WTC11 (cell line): ENCODE measurements around the gene FAM228A. TPM values are rescaled to one million over a fixed set of nuclear protein-coding genes. Genes with fewer than 3 reads are reported as not detected.

Source experiments
- ATAC-seq: fragments of 200-7000 bp; cut with Tn5 transposase; 2 replicates; pipeline ENCODE4 v1.10.0; 2021; ENCODE audit warnings: mild to moderate bottlenecking, moderate library complexity
- CTCF ChIA-PET: fragments of 300-600 bp; sonication (Branson Sonifier 250); formaldehyde crosslinking; loops from one replicate; lab custom pipeline; 2021; ENCODE audit warnings: antibody characterized with exemption; lab: Charles Lee
- POLR2A ChIA-PET: fragments of 350-600 bp; sonication (Branson Sonifier 250); formaldehyde crosslinking; loops from one replicate; lab custom pipeline; 2021; ENCODE audit warnings: antibody characterized with exemption; lab: Charles Lee
- DNase-seq: peaks from one replicate; pipeline ENCODE4 v3.0.0; 2021; ENCODE audit warnings: low spot score
- H3K27ac Mint-ChIP-seq: 2 replicates; pipeline ENCODE4 v1.8.0; 2021; ENCODE audit warnings: mixed read lengths
- H3K27me3 Mint-ChIP-seq: 2 replicates; pipeline ENCODE4 v1.8.0; 2021; ENCODE audit warnings: low read depth, mild to moderate bottlenecking, moderate library complexity, mixed read lengths
- H3K36me3 Mint-ChIP-seq: 2 replicates; pipeline ENCODE4 v1.8.0; 2021; ENCODE audit warnings: mixed read lengths
- H3K4me1 Mint-ChIP-seq: 2 replicates; pipeline ENCODE4 v1.8.0; 2022; ENCODE audit warnings: mixed read lengths
- H3K4me3 Mint-ChIP-seq: 2 replicates; pipeline ENCODE4 v1.8.0; 2021; ENCODE audit warnings: mild to moderate bottlenecking, moderate library complexity, mixed read lengths
- H3K9me3 Mint-ChIP-seq: 2 replicates; pipeline ENCODE4 v1.8.0; 2021; ENCODE audit warnings: mixed read lengths
- ATF6 ChIP-seq: sonication (generic); formaldehyde crosslinking; IDR thresholded peaks from 2 replicates; pipeline ENCODE4 v1.8.1; 2023; ENCODE audit warnings: mild to moderate bottlenecking, missing genetic modification reagents
- E2F1 ChIP-seq: sonication (generic); formaldehyde crosslinking; IDR thresholded peaks from 2 replicates; pipeline ENCODE4 v1.8.0; 2022; ENCODE audit warnings: mild to moderate bottlenecking, missing genetic modification reagents
- ELF4 ChIP-seq: sonication (generic); formaldehyde crosslinking; IDR thresholded peaks from 2 replicates; pipeline ENCODE4 v1.8.1; 2022; ENCODE audit warnings: low read depth, mild to moderate bottlenecking, moderate library complexity, missing genetic modification reagents
- FOXP4 ChIP-seq: sonication (generic); formaldehyde crosslinking; IDR thresholded peaks from 2 replicates; pipeline ENCODE4 v1.8.0; 2022; ENCODE audit warnings: mild to moderate bottlenecking, missing genetic modification reagents
- HMGA2 ChIP-seq: fragments of 250-450 bp; sonication (Bioruptor Pico); IDR thresholded peaks from 2 replicates; pipeline ENCODE4 v1.4.0; 2021; ENCODE audit warnings: mild to moderate bottlenecking, moderate library complexity
- MLX ChIP-seq: sonication (generic); formaldehyde crosslinking; IDR thresholded peaks from 2 replicates; pipeline ENCODE4 v1.8.1; 2023; ENCODE audit warnings: mild to moderate bottlenecking, missing genetic modification reagents, moderate library complexity
- MYBL2 ChIP-seq: sonication (generic); formaldehyde crosslinking; IDR thresholded peaks from 2 replicates; pipeline ENCODE4 v1.8.1; 2023; ENCODE audit warnings: mild to moderate bottlenecking, moderate library complexity, missing genetic modification reagents
- NFE2L1 ChIP-seq: sonication (generic); formaldehyde crosslinking; IDR thresholded peaks from 2 replicates; pipeline ENCODE4 v1.8.1; 2023; ENCODE audit warnings: missing genetic modification reagents
- SMAD3 ChIP-seq: sonication (generic); formaldehyde crosslinking; IDR thresholded peaks from 2 replicates; pipeline ENCODE4 v1.8.0; 2022; ENCODE audit warnings: missing genetic modification reagents, mild to moderate bottlenecking, borderline replicate concordance
- TEAD4 ChIP-seq: sonication (generic); formaldehyde crosslinking; IDR thresholded peaks from 2 replicates; pipeline ENCODE4 v1.8.0; 2022; ENCODE audit warnings: mild to moderate bottlenecking, missing genetic modification reagents
- TP53 ChIP-seq: sonication (generic); formaldehyde crosslinking; IDR thresholded peaks from 2 replicates; pipeline ENCODE4 v1.8.1; 2023; ENCODE audit warnings: mild to moderate bottlenecking, missing genetic modification reagents
- ZBTB43 ChIP-seq: sonication (generic); formaldehyde crosslinking; IDR thresholded peaks from 2 replicates; pipeline ENCODE4 v1.8.1; 2023; ENCODE audit warnings: mild to moderate bottlenecking, missing genetic modification reagents
- ZNF138 ChIP-seq: sonication (generic); formaldehyde crosslinking; conservative IDR thresholded peaks from 2 replicates; pipeline ENCODE4 v1.8.1; 2022; ENCODE audit warnings: mild to moderate bottlenecking, moderate library complexity, missing genetic modification reagents
- ZNF263 ChIP-seq: sonication (generic); formaldehyde crosslinking; IDR thresholded peaks from 2 replicates; pipeline ENCODE4 v1.8.1; 2022; ENCODE audit warnings: low read depth, mild to moderate bottlenecking, moderate library complexity, missing genetic modification reagents
- ZNF281 ChIP-seq: sonication (generic); formaldehyde crosslinking; IDR thresholded peaks from 2 replicates; pipeline ENCODE4 v1.8.0; 2023; ENCODE audit warnings: mild to moderate bottlenecking, missing genetic modification reagents
- ZNF416 ChIP-seq: fragments of 250-450 bp; sonication (Bioruptor Pico); IDR thresholded peaks from 2 replicates; pipeline ENCODE4 v1.9.0; 2021; ENCODE audit warnings: mild to moderate bottlenecking, inconsistent platforms
- ZNF512 ChIP-seq: sonication (generic); formaldehyde crosslinking; IDR thresholded peaks from 2 replicates; pipeline ENCODE4 v1.8.1; 2022; ENCODE audit warnings: missing genetic modification reagents, borderline replicate concordance
- ZNF671 ChIP-seq: fragments of 250-450 bp; sonication (Bioruptor Pico); IDR thresholded peaks from 2 replicates; pipeline ENCODE4 v1.8.0; 2021; ENCODE audit warnings: mild to moderate bottlenecking
- ZSCAN18 ChIP-seq: fragments of 250-450 bp; sonication (Bioruptor Pico); IDR thresholded peaks from 2 replicates; pipeline ENCODE4 v2.1.2; 2022; ENCODE audit warnings: mild to moderate bottlenecking, moderate library complexity
- total RNA-seq: library from RNA; stranded (reverse); gene quantifications from 3 replicates; pipeline ENCODE4 v1.2.3, GENCODE V29; 2021

Gene FAM228A
- total RNA-seq, 1 experiment from 2014 or later: 0.09 TPM

GRCh38 chr2:24211408-24211807, 36.6 kb downstream of the FAM228A start (continued):
- TF ChIP-seq FOXP4 (CRISPR knock-in tag) (no peak), TP53 (no peak), HMGA2 (CRISPR knock-in tag) (no peak), ZNF263 (CRISPR knock-in tag) (no peak), ZNF138 (CRISPR knock-in tag) (no peak), NFE2L1 (CRISPR knock-in tag) (no peak)

- Mint-ChIP-seq H3K36me3 (no peaks in the 10 kb centered on the region), H3K27me3 (no peaks in the 10 kb centered on the region), H3K27ac (no peak overlapping the region), H3K4me1 (no peaks in the 10 kb centered on the region), H3K4me3 (no peak overlapping the region), H3K9me3 (no peaks in the 10 kb centered on the region)
- ChIA-PET CTCF (no interaction called here), POLR2A (no interaction called here)
- ATAC-seq: no peak
- no peak for DNase-seq
- TF ChIP-seq ZNF512 (no peak), MYBL2 (CRISPR knock-in tag) (no peak), ZSCAN18 (CRISPR knock-in tag) (no peak), ELF4 (CRISPR knock-in tag) (no peak), ZBTB43 (CRISPR knock-in tag) (no peak), MLX (no peak)
These were observed 40.0 kb downstream of the FAM228A start for GRCh38 chr2:24214880-24215279.

- CTCF ChIA-PET: no interaction called here
- ATAC-seq (no peak), DNase-seq (no peak)
- no peaks in the 10 kb centered on the region for H3K4me1 Mint-ChIP-seq
- H3K4me3 Mint-ChIP-seq: no peak overlapping the region
- H3K36me3 Mint-ChIP-seq: no peaks in the 10 kb centered on the region
- H3K27me3 Mint-ChIP-seq: no peaks in the 10 kb centered on the region
- POLR2A ChIA-PET: no interaction called here
- H3K9me3 Mint-ChIP-seq: no peaks in the 10 kb centered on the region
- H3K27ac Mint-ChIP-seq: no peak overlapping the region; the same call in 1 of the 2 replicates
- no peak for TF ChIP-seq ZNF281
- TF ChIP-seq SMAD3 (CRISPR knock-in tag): no peak
- TF ChIP-seq ATF6 (CRISPR knock-in tag): no peak
- no peak for TF ChIP-seq TEAD4 (CRISPR knock-in tag)
- TF ChIP-seq ZNF671 (CRISPR knock-in tag): no peak
- no peak for TF ChIP-seq ZNF416 (CRISPR knock-in tag)
- TF ChIP-seq E2F1 (CRISPR knock-in tag): no peak
These were observed 45.9 kb downstream of the FAM228A start for GRCh38 chr2:24220554-24221291.
